ENCODE data around the gene ZBTB4.

GRCh38 chr17:7464081-7464480, 15.3 kb downstream of the ZBTB4 start:
- TF ChIP-seq SMC3 (conservative IDR thresholded peaks at IDR 0.05; ENCODE audit: poor library complexity): no peak
- no peak for TF ChIP-seq CTCF (IDR thresholded peaks at IDR 0.05; ENCODE audit: poor library complexity, severe bottlenecking)
- TF ChIP-seq EZH2 (IDR thresholded peaks at IDR 0.05; ENCODE audit: borderline replicate concordance, insufficient read depth, low read length, poor library complexity, severe bottlenecking): no peak
- TF ChIP-seq REST (IDR thresholded peaks at IDR 0.05; ENCODE audit: borderline replicate concordance): no peak
- no peak for TF ChIP-seq POLR2AphosphoS5 (IDR thresholded peaks at IDR 0.05)

All from neural cell (in vitro differentiated cells).